Endodermal cell (in vitro differentiated cells): ENCODE data around the gene DUS1L. TPM values are rescaled to one million over a fixed set of nuclear protein-coding genes. Genes with fewer than 3 reads are reported as not detected.
A peak's percentile ranks its signal among the peaks of the same experiment; 100 is the strongest.

Experiments
- DNase-seq: peaks from one replicate; pipeline ENCODE4 v3.0.0-alpha.2; 2017
- H3K27ac ChIP-seq: 2 replicates; pipeline ENCODE4 v1.5.1; 2013; ENCODE audit warnings: mild to moderate bottlenecking, low read depth, low read length, moderate library complexity
- H3K27me3 ChIP-seq: 2 replicates; pipeline ENCODE4 v1.6.1; 2013; ENCODE audit warnings: mild to moderate bottlenecking, low read length, moderate library complexity; ENCODE audit not compliant: insufficient read depth, control insufficient read depth, poor library complexity, severe bottlenecking
- H3K36me3 ChIP-seq: 2 replicates; pipeline ENCODE4 v1.7.0; 2013; ENCODE audit warnings: mild to moderate bottlenecking, low read length, moderate library complexity; ENCODE audit not compliant: control insufficient read depth, insufficient read depth
- H3K4me1 ChIP-seq: one replicate; pipeline ENCODE4 v1.7.0; 2013; ENCODE audit warnings: low read length; ENCODE audit not compliant: control insufficient read depth, insufficient read depth
- H3K4me3 ChIP-seq: 2 replicates; pipeline ENCODE4 v1.5.1; 2013; ENCODE audit warnings: mild to moderate bottlenecking, low read length, moderate library complexity
- H3K9ac ChIP-seq: 2 replicates; pipeline ENCODE4 v1.6.1; 2013; ENCODE audit warnings: mild to moderate bottlenecking, low read length, moderate library complexity; ENCODE audit not compliant: poor library complexity, severe bottlenecking; ENCODE audit errors: extremely low read depth
- H3K9me3 ChIP-seq: 2 replicates; pipeline ENCODE4 v1.6.1; 2013; ENCODE audit warnings: mild to moderate bottlenecking, low read length, moderate library complexity; ENCODE audit not compliant: control insufficient read depth
- H3K27ac Mint-ChIP-seq: 2 replicates; pipeline ENCODE4 v1.8.0; 2020; ENCODE audit warnings: mixed read lengths
- H3K27me3 Mint-ChIP-seq: 2 replicates; pipeline ENCODE4 v1.8.0; 2021; ENCODE audit warnings: mild to moderate bottlenecking, mixed read lengths; ENCODE audit not compliant: insufficient read depth
- H3K36me3 Mint-ChIP-seq: 2 replicates; pipeline ENCODE4 v1.8.0; 2020; ENCODE audit warnings: low read depth, mixed read lengths
- H3K4me1 Mint-ChIP-seq: 2 replicates; pipeline ENCODE4 v1.8.0; 2020; ENCODE audit warnings: mixed read lengths
- H3K4me3 Mint-ChIP-seq: 2 replicates; pipeline ENCODE4 v1.8.0; 2020; ENCODE audit warnings: mild to moderate bottlenecking, moderate library complexity, mixed read lengths
- H3K9me3 Mint-ChIP-seq: 2 replicates; pipeline ENCODE4 v1.8.0; 2020; ENCODE audit warnings: mild to moderate bottlenecking, mixed read lengths
- WGBS, 2 experiments: methylation state at CpG; one replicate each; pipeline versions ENCODE4 v1.1.5 to v1.1.7; 2013; ENCODE audit warnings: missing lambda C conversion rate in 2 of 2, mixed read lengths in 1 of 2; ENCODE audit not compliant: insufficient coverage in 1 of 2, insufficient read length in 1 of 2; 5-methylcytosine and 5-hydroxymethylcytosine counted together
- total RNA-seq, 2 donors: library from RNA; stranded (reverse); fragmentation: NEBNext Ultra II Directional in 1 of 2; extraction: Animal tissue kit (Norgen Biotek cat#: 25700) in 1 of 2; gene quantifications; 2 replicates in 1 of 2; 3 replicates in 1 of 2; pipeline ENCODE4 v1.2.1, GENCODE V29; 2021
- TF ChIP-seq, protein P1 (sequence below): fragments of 200-600 bp; sonication (generic); conservative IDR thresholded peaks from 2 replicates; pipeline ENCODE4 v1.5.0; 2021; ENCODE audit warnings: antibody characterized with exemption, mild to moderate bottlenecking

DUS1L gene
- total RNA-seq, 2 donors from 2014 or later, result 85.3 to 108 TPM

DNA sequence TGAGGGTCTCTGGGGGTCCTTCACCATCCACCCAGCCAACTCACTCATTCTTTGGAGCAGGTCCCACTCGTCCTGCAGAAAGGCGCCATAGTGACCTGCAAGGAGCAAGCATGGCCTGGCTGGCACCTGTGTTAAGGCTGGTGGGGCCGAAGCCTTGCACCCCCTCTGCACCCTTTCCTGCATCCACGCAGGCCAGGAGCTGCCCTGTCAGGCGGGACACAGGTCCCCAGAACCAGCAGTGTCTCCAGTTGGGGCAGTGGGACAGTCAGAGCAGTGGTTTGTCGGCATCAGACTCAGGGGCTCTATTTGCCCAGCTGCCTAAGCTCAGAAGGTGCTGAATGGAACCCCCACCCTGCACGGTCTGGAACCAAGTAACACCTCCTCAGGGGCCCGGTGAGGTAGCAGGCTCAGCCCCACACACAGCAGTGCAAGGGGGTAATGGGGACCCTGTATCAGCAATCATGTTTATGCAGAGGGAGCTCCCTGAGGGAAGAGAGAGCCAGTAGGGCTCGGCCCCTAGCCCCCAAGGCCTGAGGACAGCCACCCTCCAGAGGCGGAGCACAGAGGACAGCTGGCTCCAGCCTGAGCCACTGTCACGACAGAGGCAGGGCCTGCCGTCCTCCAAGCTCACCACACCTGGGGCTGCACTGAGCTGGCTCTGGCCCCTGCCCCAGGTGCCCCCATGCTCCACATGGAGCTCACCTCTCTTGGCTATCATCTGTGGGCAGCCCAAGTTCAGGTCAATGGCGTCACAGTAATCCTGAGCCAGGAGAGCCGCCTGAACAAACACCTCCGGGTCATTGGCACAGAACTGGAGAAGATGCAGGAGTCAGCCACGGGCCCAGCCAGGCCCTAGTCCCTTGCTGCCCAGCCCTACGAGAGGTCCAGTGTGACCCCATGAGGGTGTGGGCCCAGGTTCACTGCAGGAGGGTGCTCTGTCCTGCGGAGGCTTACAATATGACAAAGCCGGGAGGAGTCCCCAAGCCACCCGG lies 1.9 kb downstream of the DUS1L start:
- H3K27me3 ChIP-seq, result no peaks in the 10 kb centered on the region
- peaks cover 5% of the 10 kb centered on the region for H3K36me3 Mint-ChIP-seq
- H3K27me3 Mint-ChIP-seq, result no peaks in the 10 kb centered on the region
- H3K27ac Mint-ChIP-seq, result no peak overlapping the region
- TF ChIP-seq, protein P1, sequence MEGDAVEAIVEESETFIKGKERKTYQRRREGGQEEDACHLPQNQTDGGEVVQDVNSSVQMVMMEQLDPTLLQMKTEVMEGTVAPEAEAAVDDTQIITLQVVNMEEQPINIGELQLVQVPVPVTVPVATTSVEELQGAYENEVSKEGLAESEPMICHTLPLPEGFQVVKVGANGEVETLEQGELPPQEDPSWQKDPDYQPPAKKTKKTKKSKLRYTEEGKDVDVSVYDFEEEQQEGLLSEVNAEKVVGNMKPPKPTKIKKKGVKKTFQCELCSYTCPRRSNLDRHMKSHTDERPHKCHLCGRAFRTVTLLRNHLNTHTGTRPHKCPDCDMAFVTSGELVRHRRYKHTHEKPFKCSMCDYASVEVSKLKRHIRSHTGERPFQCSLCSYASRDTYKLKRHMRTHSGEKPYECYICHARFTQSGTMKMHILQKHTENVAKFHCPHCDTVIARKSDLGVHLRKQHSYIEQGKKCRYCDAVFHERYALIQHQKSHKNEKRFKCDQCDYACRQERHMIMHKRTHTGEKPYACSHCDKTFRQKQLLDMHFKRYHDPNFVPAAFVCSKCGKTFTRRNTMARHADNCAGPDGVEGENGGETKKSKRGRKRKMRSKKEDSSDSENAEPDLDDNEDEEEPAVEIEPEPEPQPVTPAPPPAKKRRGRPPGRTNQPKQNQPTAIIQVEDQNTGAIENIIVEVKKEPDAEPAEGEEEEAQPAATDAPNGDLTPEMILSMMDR, result no peak
- H3K27ac ChIP-seq, result no peak overlapping the region
- DNase-seq, result no peak
- H3K9me3 Mint-ChIP-seq, result no peaks in the 10 kb centered on the region
- H3K36me3 ChIP-seq, result peaks cover 14% of the 10 kb centered on the region
- no peaks in the 10 kb centered on the region for H3K9me3 ChIP-seq
- H3K4me1 Mint-ChIP-seq, result peaks cover 5% of the 10 kb centered on the region
- peak overlapping the region; percentile 68 for H3K4me3 Mint-ChIP-seq
- H3K4me3 ChIP-seq, result peak overlapping the region; percentile 82
- peaks cover 4% of the 10 kb centered on the region for H3K4me1 ChIP-seq
- H3K9ac ChIP-seq, result no peak overlapping the region
- WGBS, 2 experiments, result 93% methylated on average over 13 to 20 of the region's 20 CpGs

DNA sequence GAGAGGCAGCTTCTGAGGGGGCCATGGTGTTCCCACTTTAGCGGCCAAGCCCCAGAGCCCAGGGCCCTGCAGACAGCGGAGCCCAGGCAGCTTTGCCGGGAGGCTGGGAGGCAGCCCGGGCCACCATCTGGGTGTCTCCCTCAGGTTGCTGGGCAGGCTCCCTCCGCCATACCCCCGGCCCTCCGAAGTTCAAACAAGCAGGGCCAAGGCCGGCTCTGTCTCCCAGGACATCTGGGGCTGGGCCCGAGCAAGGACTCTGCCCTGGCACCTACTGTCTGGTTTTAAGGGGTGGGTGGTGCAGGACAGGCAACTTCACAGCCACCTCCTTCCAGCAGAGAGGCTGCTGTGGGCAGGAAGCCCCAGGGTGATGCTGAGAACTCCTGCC lies 2.6 kb downstream of the DUS1L start:
- peaks cover 6% of the 10 kb centered on the region for H3K36me3 Mint-ChIP-seq
- TF ChIP-seq, protein P1, result no peak

DNA sequence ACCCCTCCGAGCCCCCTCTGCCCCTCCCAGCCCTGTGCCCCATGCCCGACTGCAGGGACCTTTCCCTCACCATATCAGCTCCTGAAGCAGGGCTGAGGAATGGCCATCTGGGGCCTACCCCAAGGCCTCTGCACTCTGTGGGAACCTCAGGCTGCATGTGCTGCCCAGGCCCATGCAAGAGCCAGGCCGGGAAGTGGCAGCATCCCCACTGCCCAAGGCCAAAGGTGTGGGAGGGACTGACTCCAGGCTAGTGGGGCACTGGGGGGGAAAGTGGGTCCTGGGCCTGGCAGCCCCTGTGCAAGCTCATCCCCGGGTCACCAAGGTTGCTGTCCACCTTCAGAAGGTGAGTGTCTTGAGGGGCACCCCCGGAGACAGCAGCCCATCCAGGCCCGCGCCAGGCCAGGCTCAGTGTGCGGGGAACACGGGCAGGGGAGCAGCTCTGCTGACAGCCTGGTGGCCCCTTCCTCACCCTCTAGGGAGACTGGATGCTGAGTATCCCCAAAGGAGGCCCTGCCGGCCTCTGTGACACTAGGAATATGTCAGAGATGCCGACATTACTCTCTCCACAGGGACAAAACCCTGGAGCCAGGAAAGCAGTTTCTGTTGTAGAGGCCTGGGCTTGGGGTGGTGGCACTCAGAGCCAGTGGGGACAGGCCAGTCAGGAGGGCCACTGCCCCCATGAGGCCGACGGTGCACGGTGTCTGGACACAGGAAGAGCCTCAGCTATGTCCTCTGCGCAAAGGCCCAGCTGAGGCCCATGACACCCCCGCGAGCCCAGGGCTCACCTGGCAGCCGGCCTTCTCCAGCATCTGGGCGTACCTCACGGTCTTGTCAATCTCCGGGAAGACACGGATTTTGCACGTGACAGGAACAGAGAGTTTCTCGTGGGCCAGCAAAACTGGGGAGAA lies 3.3 kb downstream of the DUS1L start:
- H3K27me3 ChIP-seq, result no peaks in the 10 kb centered on the region
- peaks cover 10% of the 10 kb centered on the region for H3K36me3 Mint-ChIP-seq
- H3K4me1 Mint-ChIP-seq, result peaks cover 5% of the 10 kb centered on the region
- no peak overlapping the region for H3K4me3 Mint-ChIP-seq
- no peaks in the 10 kb centered on the region for H3K9me3 ChIP-seq
- 94% methylated on average over 18 to 24 of the region's 24 CpGs for WGBS, 2 experiments
- H3K27ac ChIP-seq, result no peak overlapping the region
- H3K27me3 Mint-ChIP-seq, result no peaks in the 10 kb centered on the region
- no peak overlapping the region for H3K9ac ChIP-seq
- H3K4me3 ChIP-seq, result no peak overlapping the region
- peaks cover 19% of the 10 kb centered on the region for H3K36me3 ChIP-seq
- no peaks in the 10 kb centered on the region for H3K9me3 Mint-ChIP-seq
- TF ChIP-seq, protein P1, result peak; percentile 26
- H3K4me1 ChIP-seq, result peaks cover 4% of the 10 kb centered on the region
- H3K27ac Mint-ChIP-seq, result no peak overlapping the region
- no peak for DNase-seq

More for the DNA sequence above, 2.6 kb downstream of the DUS1L start:
- 95% methylated on average over 9 of the region's 9 CpGs; no CpG with 5 or more reads in 1 of the 2 experiments for WGBS, 2 experiments
- peaks cover 4% of the 10 kb centered on the region for H3K4me1 ChIP-seq
- H3K9ac ChIP-seq, result no peak overlapping the region
- H3K27ac ChIP-seq, result no peak overlapping the region
- no peaks in the 10 kb centered on the region for H3K27me3 ChIP-seq
- Mint-ChIP-seq H3K27me3 (no peaks in the 10 kb centered on the region), H3K4me1 (peaks cover 5% of the 10 kb centered on the region), H3K27ac (no peak overlapping the region), H3K4me3 (no peak overlapping the region), H3K9me3 (no peaks in the 10 kb centered on the region)
- peaks cover 15% of the 10 kb centered on the region for H3K36me3 ChIP-seq
- H3K9me3 ChIP-seq, result no peaks in the 10 kb centered on the region
- no peak overlapping the region for H3K4me3 ChIP-seq
- DNase-seq, result no peak
